Activated CD4-positive, alpha-beta T cell treated with anti-CD3 and anti-CD28 coated beads for 4 hours (primary cell): ENCODE measurements around the gene CCDC159.

Source experiments
- DNase-seq, 2 donors: peaks; one replicate each; pipeline ENCODE4 v3.0.0-alpha.2; 2020

Gene CCDC159

DNA sequence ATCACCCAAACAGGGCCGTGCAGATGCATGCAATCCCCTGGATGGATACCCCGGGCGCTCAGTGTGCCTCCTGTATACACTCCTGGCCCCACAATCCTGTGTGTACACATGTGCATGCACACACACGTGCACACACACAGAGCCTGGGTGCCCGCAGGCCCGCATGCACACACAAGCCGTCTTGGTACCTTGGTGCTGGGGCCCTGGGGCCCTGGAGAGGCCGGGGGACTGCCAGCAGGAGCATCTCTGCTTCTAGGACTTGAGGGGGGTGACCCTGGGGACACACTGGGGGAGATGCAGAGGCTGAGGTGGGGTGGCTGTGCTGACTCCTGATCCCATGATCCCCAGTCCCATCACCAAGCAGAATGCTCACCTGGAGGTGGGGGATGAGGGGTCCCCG lies 53.3 kb downstream of the CCDC159 start:
- DNase-seq, result no peak

GRCh38 chr19:11400798-11401197 lies 54.5 kb downstream of the CCDC159 start:
- DNase-seq, result no peak

- no peak for DNase-seq
Observed at GRCh38 chr19:11401808-11402543, 55.7 kb downstream of the CCDC159 start.
